A549 treated with CpdA at 1 μM for 4 hours (cell line): ENCODE results near the gene CAT. TPM values are rescaled to one million over a fixed set of nuclear protein-coding genes. Genes with fewer than 3 reads are reported as not detected.

Experiments
- total RNA-seq: library from RNA; stranded (reverse); fragments of 200-300 nt; extraction: Qiagen RNA extraction; gene quantifications from 5 replicates; pipeline ENCODE4 v1.2.3, GENCODE V29; 2022; ENCODE audit warnings: low read depth

CAT gene
- 35.3 to 43.3 TPM (median 39.8 TPM) in 5 replicates for total RNA-seq

GRCh38 chr11:34438529-34439507 lies at the start of gene CAT:
Gene CAT (plus strand): TSS chr11:34438934. CDS start chr11:34439014, 80 bp downstream.

GRCh38 chr11:34513682-34514449 lies 75.1 kb downstream of the CAT start, which contains the start of gene ELF5:
Gene ELF5 (minus strand): TSS chr11:34513794. CDS start chr11:34505749, 8,045 bp downstream.

Other genes with a start within 250 kb of the CAT start
- 16.9 to 26.3 TPM (median 23.9 TPM) in 5 replicates for gene ABTB2, start 80.9 kb upstream of the CAT start, total RNA-seq
- not detected in 5 replicates for gene ELF5, start 74.9 kb downstream of the CAT start, total RNA-seq
- gene EHF, start 182.2 kb downstream of the CAT start, total RNA-seq = 0.12 to 0.70 TPM (median 0.61 TPM) in 5 replicates